HCT116 (cell line): Measurements from ENCODE around the gene FCHSD2. TPM values are rescaled to one million over a fixed set of nuclear protein-coding genes. Genes with fewer than 3 reads are reported as not detected.

Experiments
- ATAC-seq: fragments of 200-7000 bp; cut with Tn5 transposase; 2 replicates; pipeline ENCODE4 v1.9.1; 2020; ENCODE audit warnings: mild to moderate bottlenecking, moderate library complexity
- BruUV-seq: library from RNA; stranded (reverse); fragments of 400-500 nt; replicated peaks from 2 replicates; lab custom pipeline; 2021; lab: Mats Ljungman, UMichigan
- CTCF ChIA-PET: fragments of 300-600 bp; sonication (Branson Sonifier 250); formaldehyde crosslinking; loops from one replicate; lab custom pipeline; 2021; ENCODE audit warnings: antibody characterized with exemption; lab: Charles Lee
- POLR2A ChIA-PET: fragments of 300-600, 350-600 bp; sonication (Branson Sonifier 250); formaldehyde crosslinking; loops from one replicate; lab custom pipeline; 2021; ENCODE audit warnings: antibody characterized with exemption; lab: Charles Lee
- RAD21 ChIA-PET, 2 experiments: fragments of 300-600 bp; sonication (Branson Sonifier 250); formaldehyde crosslinking; loops; one replicate each; lab custom pipeline; 2023; ENCODE audit warnings: low total read pairs in 2 of 2; ENCODE audit not compliant: uncharacterized antibody in 2 of 2, unreplicated experiment in 2 of 2, low non-redundant PET in 1 of 2; lab: Charles Lee
- DNase-seq: peaks from one replicate; pipeline ENCODE4 v3.0.0-alpha.2; 2010; ENCODE audit warnings: low read depth, low spot score
- H2AFZ ChIP-seq: fragments of 200-600 bp; shearing (Covaris generic), sonication (generic); 2 replicates; pipeline ENCODE4 v1.6.1; 2017; ENCODE audit warnings: low read depth, mixed run types, mixed read lengths, antibody characterized with exemption, low read length; ENCODE audit not compliant: poor library complexity, severe bottlenecking
- H3K27ac ChIP-seq: 2 replicates; pipeline ENCODE4 v1.5.1; 2012; ENCODE audit warnings: low read depth, low read length
- H3K27me3 ChIP-seq: fragments of 200-600 bp; sonication (generic); 2 replicates; pipeline ENCODE4 v1.6.1; 2016; ENCODE audit warnings: mixed run types, low read length, mixed read lengths; ENCODE audit not compliant: insufficient read depth
- H3K36me3 ChIP-seq, 2 experiments: fragments of 200-500 bp in 1 of 2; fragments of 200-600 bp in 1 of 2; sonication (Bioruptor generic) in 1 of 2; sonication (generic) in 1 of 2; 2 replicates each; pipeline versions ENCODE4 v1.5.1 to v1.6.1; 2014 to 2016; ENCODE audit warnings: low read length in 2 of 2, inconsistent platforms in 1 of 2, mixed read lengths in 1 of 2, mixed run types in 1 of 2; ENCODE audit not compliant: insufficient read depth in 2 of 2, control insufficient read depth in 1 of 2
- H3K4me1 ChIP-seq, 2 experiments: fragments of 200-600 bp in 1 of 2; sonication (generic) in 1 of 2; 2 replicates each; pipeline versions ENCODE4 v1.5.1 to v1.6.1; 2012 to 2017; ENCODE audit warnings: low read length in 2 of 2, inconsistent platforms in 1 of 2, mild to moderate bottlenecking in 1 of 2, mixed read lengths in 1 of 2, mixed run types in 1 of 2, moderate library complexity in 1 of 2; ENCODE audit not compliant: insufficient read depth in 2 of 2, control insufficient read depth in 1 of 2
- H3K4me2 ChIP-seq: fragments of 200-600 bp; sonication (generic); 2 replicates; pipeline ENCODE4 v1.6.1; 2017; ENCODE audit warnings: mixed run types, low read length, mixed read lengths
- H3K4me3 ChIP-seq, 2 experiments: fragments of 200-600 bp in 1 of 2; sonication (generic) in 1 of 2; replicated peaks in 1 of 2; 2 replicates each; pipeline ENCODE4 v1.5.1; 2011 to 2016; ENCODE audit warnings: low read length in 2 of 2, control low read depth in 1 of 2, low read depth in 1 of 2, mild to moderate bottlenecking in 1 of 2, mixed read lengths in 1 of 2, mixed run types in 1 of 2
- H3K79me2 ChIP-seq: fragments of 200-600 bp; sonication (generic); 2 replicates; pipeline ENCODE4 v1.6.1; 2017; ENCODE audit warnings: mild to moderate bottlenecking, mixed run types, low read length, moderate library complexity, mixed read lengths; ENCODE audit not compliant: insufficient read depth
- H3K9ac ChIP-seq: fragments of 200-600 bp; sonication (generic); 2 replicates; pipeline ENCODE4 v1.6.1; 2016; ENCODE audit warnings: low read length, mixed read lengths
- H3K9me2 ChIP-seq: fragments of 200-600 bp; sonication (generic), shearing (Covaris generic); 2 replicates; pipeline ENCODE4 v1.6.1; 2017; ENCODE audit warnings: mixed run types, mild to moderate bottlenecking, moderate library complexity; ENCODE audit not compliant: insufficient read depth
- H3K9me3 ChIP-seq, 2 experiments: fragments of 200-500 bp in 1 of 2; fragments of 200-600 bp in 1 of 2; sonication (Bioruptor generic) in 1 of 2; sonication (generic) in 1 of 2; 2 replicates each; pipeline ENCODE4 v1.6.1; 2014 to 2017; ENCODE audit warnings: low read length in 2 of 2, mixed read lengths in 2 of 2, inconsistent platforms in 1 of 2, low read depth in 1 of 2, mild to moderate bottlenecking in 1 of 2, mixed run types in 1 of 2, moderate library complexity in 1 of 2; ENCODE audit not compliant: control insufficient read depth in 1 of 2, insufficient read depth in 1 of 2
- H4K20me1 ChIP-seq: fragments of 200-600 bp; sonication (generic), shearing (Covaris generic); 2 replicates; pipeline ENCODE4 v1.6.1; 2017; ENCODE audit warnings: mixed run types, mild to moderate bottlenecking, moderate library complexity; ENCODE audit not compliant: insufficient read depth
- CEBPB ChIP-seq: IDR thresholded peaks from 2 replicates; pipeline ENCODE4 v1.6.1; 2012; ENCODE audit warnings: low read depth
- EZH2phosphoT487 ChIP-seq: fragments of 200-600 bp; IDR thresholded peaks from 2 replicates; pipeline ENCODE4 v1.6.1; 2018; ENCODE audit warnings: antibody characterized with exemption, borderline replicate concordance
- JUND ChIP-seq: IDR thresholded peaks from 2 replicates; pipeline ENCODE4 v1.6.1; 2012
- MAX ChIP-seq: IDR thresholded peaks from 2 replicates; pipeline ENCODE4 v1.6.1; 2012
- POLR2AphosphoS5 ChIP-seq: IDR thresholded peaks from 2 replicates; pipeline ENCODE4 v1.6.1; 2011; ENCODE audit warnings: mild to moderate bottlenecking, low read depth, low read length, moderate library complexity
- RAD21 ChIP-seq: IDR thresholded peaks from 2 replicates; pipeline ENCODE4 v1.6.1; 2012; ENCODE audit warnings: low read depth, mild to moderate bottlenecking
- SP1 ChIP-seq: IDR thresholded peaks from 2 replicates; pipeline ENCODE4 v1.6.1; 2012; ENCODE audit warnings: low read depth
- TCF7L2 ChIP-seq: IDR thresholded peaks from 2 replicates; pipeline ENCODE4 v1.7.0; 2011; ENCODE audit warnings: borderline replicate concordance, inconsistent platforms; ENCODE audit not compliant: insufficient read depth, insufficient read length; ENCODE audit errors: extremely low read depth
- ZBTB33 ChIP-seq: IDR thresholded peaks from 2 replicates; pipeline ENCODE4 v1.6.1; 2011; ENCODE audit warnings: mild to moderate bottlenecking, low read length, moderate library complexity; ENCODE audit not compliant: insufficient replicate concordance; ENCODE audit errors: extremely low read depth
- ZNF274 ChIP-seq: fragments of 200-500 bp; sonication (Bioruptor generic); IDR thresholded peaks from 2 replicates; pipeline ENCODE4 v1.6.1; 2014; ENCODE audit warnings: mild to moderate bottlenecking, low read depth, low read length, inconsistent platforms
- intact Hi-C: fragments of 100-400 bp; cut with micrococcal nuclease; formaldehyde crosslinking; loops from 2 replicates; pipeline ENCODE4 v1.10.0; 2022
- total RNA-seq: library from RNA; stranded (reverse); gene quantifications from one replicate; pipeline ENCODE4 v1.2.1, GENCODE V29; 2021; ENCODE audit not compliant: unreplicated experiment

The FCHSD2 gene
- total RNA-seq, 1 experiment from 2014 or later: 15.0 TPM

- Histone ChIP-seq H3K9me2 (no peaks in the 10 kb centered on the region), H3K36me3 (no peaks in the 10 kb centered on the region), H2AFZ (no peak overlapping the region), H4K20me1 (no peaks in the 10 kb centered on the region), H3K9me3 (no peaks in the 10 kb centered on the region), H3K27ac (no peak overlapping the region), H3K4me3 (no peak overlapping the region), H3K4me2 (no peak overlapping the region), H3K27me3 (no peaks in the 10 kb centered on the region), H3K4me1 (no peaks in the 10 kb centered on the region), H3K9ac (no peak overlapping the region), H3K79me2 (no peaks in the 10 kb centered on the region)
- no peak for ATAC-seq
- POLR2A ChIA-PET: no interaction called here
- CTCF ChIA-PET: no interaction called here
- intact Hi-C loops: no loop called here
- no peak for DNase-seq
- TF ChIP-seq MAX (no peak), ZNF274 (no peak), POLR2AphosphoS5 (no peak), SP1 (no peak), TCF7L2 (no peak), ZBTB33 (no peak), CEBPB (no peak), JUND (no peak), EZH2phosphoT487 (no peak), RAD21 (no peak)
- RAD21 ChIA-PET: no interaction called here
- no TSS peak for BruUV-seq
These were observed 271.0 kb downstream of the FCHSD2 start for GRCh38 chr11:72871119-72871518.
